Liver (tissue), 3 donors: ENCODE results near the gene NGB.

ENCODE experiments used
- GABPA ChIP-seq, 2 donors: IDR thresholded peaks in 1 of 2; conservative IDR thresholded peaks in 1 of 2; 2 replicates each; pipeline ENCODE4 v1.6.1; 2016; ENCODE audit warnings: antibody characterized with exemption in 2 of 2, mild to moderate bottlenecking in 1 of 2, moderate library complexity in 1 of 2
- RAD21 ChIP-seq, 2 donors: IDR thresholded peaks; 2 replicates each; pipeline ENCODE4 v1.6.1; 2016; ENCODE audit warnings: antibody characterized with exemption in 2 of 2, mild to moderate bottlenecking in 2 of 2
- SP1 ChIP-seq: IDR thresholded peaks from 2 replicates; pipeline ENCODE4 v1.6.1; 2018; ENCODE audit warnings: antibody characterized with exemption, mild to moderate bottlenecking
- TAF1 ChIP-seq: conservative IDR thresholded peaks from 2 replicates; pipeline ENCODE4 v1.6.1; 2016; ENCODE audit warnings: antibody characterized with exemption, mild to moderate bottlenecking
- YY1 ChIP-seq: IDR thresholded peaks from 2 replicates; pipeline ENCODE4 v1.6.1; 2016; ENCODE audit warnings: antibody characterized with exemption, mild to moderate bottlenecking
- TF ChIP-seq, protein P1 (sequence below): fragments of 150-350 bp; IDR thresholded peaks from 2 replicates; pipeline ENCODE4 v1.5.1; 2017; ENCODE audit warnings: improper control_type of control experiment, low read depth, low read length; ENCODE audit not compliant: missing input control
- TF ChIP-seq, protein P2 (sequence below): IDR thresholded peaks from 2 replicates; pipeline ENCODE4 v1.6.1; 2016; ENCODE audit warnings: antibody characterized with exemption
- TF ChIP-seq, protein P3 (sequence below): IDR thresholded peaks from 2 replicates; pipeline ENCODE4 v1.6.1; 2016; ENCODE audit warnings: antibody characterized with exemption, mild to moderate bottlenecking
- TF ChIP-seq, protein P4 (sequence below): IDR thresholded peaks from 2 replicates; pipeline ENCODE4 v1.6.1; 2016; ENCODE audit warnings: antibody characterized with exemption
- donor health status: healthy.
- donor health status: healthy.

DNA sequence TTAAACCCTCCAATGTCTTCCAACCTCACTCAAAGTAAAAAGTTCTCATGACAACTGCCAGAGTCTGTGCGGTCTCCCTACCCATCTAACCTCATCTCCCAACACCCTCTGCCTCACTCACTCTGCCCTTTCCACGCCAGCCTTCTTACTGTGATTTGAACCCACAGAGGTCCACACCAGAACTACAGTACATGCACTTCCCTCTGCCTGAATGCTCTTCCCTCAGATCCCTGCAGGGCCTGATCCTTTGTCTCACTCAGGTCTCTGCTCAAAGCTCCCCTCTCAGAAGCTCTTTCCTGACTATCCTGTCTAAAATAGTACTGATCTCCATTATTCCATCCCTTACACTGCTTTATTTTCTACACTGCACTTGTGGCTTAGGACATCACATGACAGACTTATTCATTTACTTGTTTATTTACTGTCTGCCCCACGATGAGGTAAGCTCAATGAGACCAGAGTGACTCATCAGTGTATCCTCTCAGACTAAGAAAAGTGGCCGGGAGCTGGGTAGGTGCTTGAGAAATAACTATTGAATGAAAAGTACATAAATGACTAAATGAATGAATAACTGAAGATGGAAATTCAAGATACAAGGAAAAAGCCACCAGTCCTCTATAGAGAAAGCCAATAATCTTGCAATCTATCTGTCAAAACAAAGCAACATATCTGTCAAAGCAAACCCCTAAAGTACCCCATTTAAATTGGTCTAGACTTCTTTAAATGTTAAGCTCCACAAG is 32.6 kb upstream of the NGB start:
- TF ChIP-seq, protein P1, sequence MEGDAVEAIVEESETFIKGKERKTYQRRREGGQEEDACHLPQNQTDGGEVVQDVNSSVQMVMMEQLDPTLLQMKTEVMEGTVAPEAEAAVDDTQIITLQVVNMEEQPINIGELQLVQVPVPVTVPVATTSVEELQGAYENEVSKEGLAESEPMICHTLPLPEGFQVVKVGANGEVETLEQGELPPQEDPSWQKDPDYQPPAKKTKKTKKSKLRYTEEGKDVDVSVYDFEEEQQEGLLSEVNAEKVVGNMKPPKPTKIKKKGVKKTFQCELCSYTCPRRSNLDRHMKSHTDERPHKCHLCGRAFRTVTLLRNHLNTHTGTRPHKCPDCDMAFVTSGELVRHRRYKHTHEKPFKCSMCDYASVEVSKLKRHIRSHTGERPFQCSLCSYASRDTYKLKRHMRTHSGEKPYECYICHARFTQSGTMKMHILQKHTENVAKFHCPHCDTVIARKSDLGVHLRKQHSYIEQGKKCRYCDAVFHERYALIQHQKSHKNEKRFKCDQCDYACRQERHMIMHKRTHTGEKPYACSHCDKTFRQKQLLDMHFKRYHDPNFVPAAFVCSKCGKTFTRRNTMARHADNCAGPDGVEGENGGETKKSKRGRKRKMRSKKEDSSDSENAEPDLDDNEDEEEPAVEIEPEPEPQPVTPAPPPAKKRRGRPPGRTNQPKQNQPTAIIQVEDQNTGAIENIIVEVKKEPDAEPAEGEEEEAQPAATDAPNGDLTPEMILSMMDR: no peak
- TF ChIP-seq, protein P2, sequence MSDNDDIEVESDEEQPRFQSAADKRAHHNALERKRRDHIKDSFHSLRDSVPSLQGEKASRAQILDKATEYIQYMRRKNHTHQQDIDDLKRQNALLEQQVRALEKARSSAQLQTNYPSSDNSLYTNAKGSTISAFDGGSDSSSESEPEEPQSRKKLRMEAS: no peak
- TF ChIP-seq YY1: peak; percentile 21
- TF ChIP-seq TAF1: no peak
- TF ChIP-seq, protein P3, sequence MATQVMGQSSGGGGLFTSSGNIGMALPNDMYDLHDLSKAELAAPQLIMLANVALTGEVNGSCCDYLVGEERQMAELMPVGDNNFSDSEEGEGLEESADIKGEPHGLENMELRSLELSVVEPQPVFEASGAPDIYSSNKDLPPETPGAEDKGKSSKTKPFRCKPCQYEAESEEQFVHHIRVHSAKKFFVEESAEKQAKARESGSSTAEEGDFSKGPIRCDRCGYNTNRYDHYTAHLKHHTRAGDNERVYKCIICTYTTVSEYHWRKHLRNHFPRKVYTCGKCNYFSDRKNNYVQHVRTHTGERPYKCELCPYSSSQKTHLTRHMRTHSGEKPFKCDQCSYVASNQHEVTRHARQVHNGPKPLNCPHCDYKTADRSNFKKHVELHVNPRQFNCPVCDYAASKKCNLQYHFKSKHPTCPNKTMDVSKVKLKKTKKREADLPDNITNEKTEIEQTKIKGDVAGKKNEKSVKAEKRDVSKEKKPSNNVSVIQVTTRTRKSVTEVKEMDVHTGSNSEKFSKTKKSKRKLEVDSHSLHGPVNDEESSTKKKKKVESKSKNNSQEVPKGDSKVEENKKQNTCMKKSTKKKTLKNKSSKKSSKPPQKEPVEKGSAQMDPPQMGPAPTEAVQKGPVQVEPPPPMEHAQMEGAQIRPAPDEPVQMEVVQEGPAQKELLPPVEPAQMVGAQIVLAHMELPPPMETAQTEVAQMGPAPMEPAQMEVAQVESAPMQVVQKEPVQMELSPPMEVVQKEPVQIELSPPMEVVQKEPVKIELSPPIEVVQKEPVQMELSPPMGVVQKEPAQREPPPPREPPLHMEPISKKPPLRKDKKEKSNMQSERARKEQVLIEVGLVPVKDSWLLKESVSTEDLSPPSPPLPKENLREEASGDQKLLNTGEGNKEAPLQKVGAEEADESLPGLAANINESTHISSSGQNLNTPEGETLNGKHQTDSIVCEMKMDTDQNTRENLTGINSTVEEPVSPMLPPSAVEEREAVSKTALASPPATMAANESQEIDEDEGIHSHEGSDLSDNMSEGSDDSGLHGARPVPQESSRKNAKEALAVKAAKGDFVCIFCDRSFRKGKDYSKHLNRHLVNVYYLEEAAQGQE: peak; percentile 25
- no peak for TF ChIP-seq SP1
- TF ChIP-seq GABPA (IDR thresholded peaks at IDR 0.05 in 1 of 2, conservative IDR thresholded peaks at IDR 0.05 in 1 of 2): no peak
- TF ChIP-seq, protein P4, sequence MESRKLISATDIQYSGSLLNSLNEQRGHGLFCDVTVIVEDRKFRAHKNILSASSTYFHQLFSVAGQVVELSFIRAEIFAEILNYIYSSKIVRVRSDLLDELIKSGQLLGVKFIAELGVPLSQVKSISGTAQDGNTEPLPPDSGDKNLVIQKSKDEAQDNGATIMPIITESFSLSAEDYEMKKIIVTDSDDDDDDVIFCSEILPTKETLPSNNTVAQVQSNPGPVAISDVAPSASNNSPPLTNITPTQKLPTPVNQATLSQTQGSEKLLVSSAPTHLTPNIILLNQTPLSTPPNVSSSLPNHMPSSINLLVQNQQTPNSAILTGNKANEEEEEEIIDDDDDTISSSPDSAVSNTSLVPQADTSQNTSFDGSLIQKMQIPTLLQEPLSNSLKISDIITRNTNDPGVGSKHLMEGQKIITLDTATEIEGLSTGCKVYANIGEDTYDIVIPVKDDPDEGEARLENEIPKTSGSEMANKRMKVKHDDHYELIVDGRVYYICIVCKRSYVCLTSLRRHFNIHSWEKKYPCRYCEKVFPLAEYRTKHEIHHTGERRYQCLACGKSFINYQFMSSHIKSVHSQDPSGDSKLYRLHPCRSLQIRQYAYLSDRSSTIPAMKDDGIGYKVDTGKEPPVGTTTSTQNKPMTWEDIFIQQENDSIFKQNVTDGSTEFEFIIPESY: no peak
- no peak for TF ChIP-seq RAD21 (IDR thresholded peaks at IDR 0.05)
